MM.1S (cell line): ENCODE results near the gene DENND4A.

Experiments
- DNase-seq: peaks from one replicate; pipeline ENCODE4 v3.0.0-alpha.2; 2015
- H2AFZ ChIP-seq: fragments of 300-600 bp; sonication (generic); 2 replicates; pipeline ENCODE4 v1.6.0; 2016; ENCODE audit warnings: antibody characterized with exemption, low read length
- H3F3A ChIP-seq: fragments of 300-600 bp; sonication (generic); 2 replicates; pipeline ENCODE4 v1.6.1; 2016; ENCODE audit warnings: mild to moderate bottlenecking, antibody characterized with exemption, low read length, moderate library complexity, mixed read lengths; ENCODE audit not compliant: insufficient read depth
- H3K27ac ChIP-seq: fragments of 300-600 bp; sonication (generic); 2 replicates; pipeline ENCODE4 v1.5.1; 2016; ENCODE audit warnings: mild to moderate bottlenecking, low read length
- H3K27me3 ChIP-seq: fragments of 300-600 bp; sonication (generic); replicated peaks from 2 replicates; pipeline ENCODE4 v1.6.0; 2016; ENCODE audit warnings: low read length; ENCODE audit not compliant: insufficient read depth
- H3K36me3 ChIP-seq: fragments of 300-600 bp; sonication (generic); replicated peaks from 2 replicates; pipeline ENCODE4 v1.6.1; 2016; ENCODE audit warnings: mild to moderate bottlenecking, low read length, mixed read lengths; ENCODE audit not compliant: insufficient read depth
- H3K4me1 ChIP-seq: fragments of 300-600 bp; sonication (generic); 2 replicates; pipeline ENCODE4 v1.6.1; 2016; ENCODE audit warnings: low read length, mixed read lengths
- H3K4me2 ChIP-seq: fragments of 300-600 bp; sonication (generic); 2 replicates; pipeline ENCODE4 v1.6.0; 2016; ENCODE audit warnings: low read depth, low read length
- H3K4me3 ChIP-seq: fragments of 300-600 bp; sonication (generic); 2 replicates; pipeline ENCODE4 v1.5.1; 2016; ENCODE audit warnings: low read length, mixed read lengths
- H3K79me2 ChIP-seq: fragments of 300-600 bp; sonication (generic); 2 replicates; pipeline ENCODE4 v1.6.1; 2016; ENCODE audit warnings: mixed run types, low read length, mixed read lengths
- H3K9ac ChIP-seq: fragments of 300-600 bp; sonication (generic); 2 replicates; pipeline ENCODE4 v1.6.1; 2016; ENCODE audit warnings: low read length, mixed read lengths
- H3K9me2 ChIP-seq: fragments of 300-600 bp; sonication (generic); replicated peaks from 2 replicates; pipeline ENCODE4 v1.6.1; 2016; ENCODE audit warnings: mild to moderate bottlenecking, low read length, mixed read lengths; ENCODE audit not compliant: insufficient read depth
- H3K9me3 ChIP-seq: fragments of 300-600 bp; sonication (generic); replicated peaks from 2 replicates; pipeline ENCODE4 v1.6.1; 2016; ENCODE audit warnings: mild to moderate bottlenecking, low read length, mixed read lengths; ENCODE audit not compliant: insufficient read depth
- H4K20me1 ChIP-seq: fragments of 300-600 bp; sonication (generic); 2 replicates; pipeline ENCODE4 v1.6.1; 2016; ENCODE audit warnings: mild to moderate bottlenecking, low read length, moderate library complexity, mixed read lengths; ENCODE audit not compliant: insufficient read depth
- EZH2 ChIP-seq: fragments of 300-600 bp; sonication (generic); optimal IDR thresholded peaks from 2 replicates; pipeline ENCODE3; 2017; ENCODE audit warnings: low read depth, mild to moderate bottlenecking, antibody characterized with exemption, low read length, mixed read lengths
- EZH2phosphoT487 ChIP-seq: fragments of 300-600 bp; sonication (generic); IDR thresholded peaks from 2 replicates; pipeline ENCODE4 v1.6.1; 2018; ENCODE audit warnings: antibody characterized with exemption, low read length
- TF ChIP-seq, protein P1 (sequence below): fragments of 300-600 bp; sonication (generic); IDR thresholded peaks from 2 replicates; pipeline ENCODE4 v1.5.1; 2016; ENCODE audit warnings: antibody characterized with exemption, low read length, mixed read lengths

The DENND4A gene

DNA sequence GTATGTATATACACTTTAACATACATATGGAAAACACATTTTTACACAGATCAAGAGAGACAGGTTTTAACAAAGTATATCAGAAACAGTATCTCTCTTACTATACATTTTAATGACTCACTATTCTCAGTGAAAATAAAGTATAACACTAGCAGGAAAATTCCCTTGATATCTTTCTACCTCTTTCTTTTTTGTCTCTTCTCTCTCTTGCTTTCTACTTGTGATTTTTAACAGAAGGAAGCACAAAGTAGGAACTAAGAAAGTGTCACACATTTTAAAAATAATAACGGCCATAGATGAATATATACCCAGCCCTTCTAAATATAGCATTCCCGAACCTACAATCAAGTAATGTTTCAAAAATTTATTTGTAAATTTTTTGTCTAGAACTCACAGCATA is 4.8 kb downstream of the DENND4A start:
- Histone ChIP-seq H3K9me3 (no peaks in the 10 kb centered on the region), H3K4me2 (no peak overlapping the region), H3F3A (peaks cover 8% of the 10 kb centered on the region; the same call in 1 of the 2 replicates), H3K4me1 (no peaks in the 10 kb centered on the region), H3K4me3 (no peak overlapping the region), H3K9me2 (no peaks in the 10 kb centered on the region), H3K36me3 (no peaks in the 10 kb centered on the region), H3K9ac (no peak overlapping the region), H3K27ac (no peak overlapping the region), H3K79me2 (peaks cover 88% of the 10 kb centered on the region), H2AFZ (no peak overlapping the region), H4K20me1 (no peaks in the 10 kb centered on the region; the same call in 1 of the 2 replicates), H3K27me3 (no peaks in the 10 kb centered on the region)
- DNase-seq, result no peak
- TF ChIP-seq, protein P1, sequence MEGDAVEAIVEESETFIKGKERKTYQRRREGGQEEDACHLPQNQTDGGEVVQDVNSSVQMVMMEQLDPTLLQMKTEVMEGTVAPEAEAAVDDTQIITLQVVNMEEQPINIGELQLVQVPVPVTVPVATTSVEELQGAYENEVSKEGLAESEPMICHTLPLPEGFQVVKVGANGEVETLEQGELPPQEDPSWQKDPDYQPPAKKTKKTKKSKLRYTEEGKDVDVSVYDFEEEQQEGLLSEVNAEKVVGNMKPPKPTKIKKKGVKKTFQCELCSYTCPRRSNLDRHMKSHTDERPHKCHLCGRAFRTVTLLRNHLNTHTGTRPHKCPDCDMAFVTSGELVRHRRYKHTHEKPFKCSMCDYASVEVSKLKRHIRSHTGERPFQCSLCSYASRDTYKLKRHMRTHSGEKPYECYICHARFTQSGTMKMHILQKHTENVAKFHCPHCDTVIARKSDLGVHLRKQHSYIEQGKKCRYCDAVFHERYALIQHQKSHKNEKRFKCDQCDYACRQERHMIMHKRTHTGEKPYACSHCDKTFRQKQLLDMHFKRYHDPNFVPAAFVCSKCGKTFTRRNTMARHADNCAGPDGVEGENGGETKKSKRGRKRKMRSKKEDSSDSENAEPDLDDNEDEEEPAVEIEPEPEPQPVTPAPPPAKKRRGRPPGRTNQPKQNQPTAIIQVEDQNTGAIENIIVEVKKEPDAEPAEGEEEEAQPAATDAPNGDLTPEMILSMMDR, result no peak
- no peak for TF ChIP-seq EZH2phosphoT487

DNA sequence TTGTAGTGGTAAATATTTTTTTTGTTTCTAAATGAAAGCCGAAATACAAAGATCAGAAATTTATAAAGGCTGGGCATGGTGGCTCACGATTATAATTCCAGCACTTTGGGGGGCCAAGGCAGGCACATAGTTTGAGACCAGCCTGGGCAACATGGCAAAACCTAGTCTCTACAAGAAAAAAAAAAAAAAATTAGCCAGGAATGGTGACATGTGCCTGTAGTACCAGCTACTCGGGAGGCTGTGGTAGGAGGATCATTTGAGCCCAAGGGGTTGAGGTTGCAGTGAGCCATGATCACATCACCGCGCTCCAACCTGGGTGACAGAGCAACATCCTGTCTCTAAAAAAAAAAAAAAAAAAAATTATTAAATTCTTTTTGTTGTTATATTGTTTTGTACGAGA is 6.9 kb downstream of the DENND4A start:
- Histone ChIP-seq H3K4me2 (no peak overlapping the region), H3K27me3 (no peaks in the 10 kb centered on the region), H3K36me3 (no peaks in the 10 kb centered on the region), H3K27ac (no peak overlapping the region), H3K79me2 (peaks cover 93% of the 10 kb centered on the region), H3K4me3 (no peak overlapping the region), H3K9me2 (no peaks in the 10 kb centered on the region), H3K9me3 (no peaks in the 10 kb centered on the region), H4K20me1 (no peaks in the 10 kb centered on the region; the same call in 1 of the 2 replicates), H3K9ac (no peak overlapping the region), H3F3A (no peaks in the 10 kb centered on the region), H2AFZ (no peak overlapping the region), H3K4me1 (no peaks in the 10 kb centered on the region)
- TF ChIP-seq EZH2 (no peak), EZH2phosphoT487 (no peak)
- TF ChIP-seq, protein P1, result no peak
- no peak for DNase-seq

DNA sequence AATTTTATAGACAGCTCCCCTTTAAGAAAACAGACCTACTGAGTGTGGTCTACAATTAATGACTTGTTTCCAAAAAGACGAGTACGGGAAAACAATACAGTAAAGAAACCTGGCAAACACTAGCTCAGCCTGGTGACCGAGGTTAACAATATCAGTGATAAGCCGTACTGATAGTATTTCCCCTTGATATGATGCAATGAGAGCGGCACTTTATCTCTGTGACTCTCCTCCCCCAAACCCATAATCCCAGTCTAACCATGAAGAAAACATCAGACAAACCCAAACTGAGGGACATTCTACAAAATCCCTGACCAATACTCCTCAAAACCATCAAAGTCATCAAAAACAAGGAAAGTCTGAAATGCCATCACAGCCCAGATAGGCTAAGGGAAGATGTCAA is 8.2 kb downstream of the DENND4A start:
- H3K4me3 ChIP-seq, result no peak overlapping the region
- H3K36me3 ChIP-seq, result no peaks in the 10 kb centered on the region
- no peak for DNase-seq
- no peaks in the 10 kb centered on the region for H3K27me3 ChIP-seq
- H3K9ac ChIP-seq, result no peak overlapping the region
- H3K9me3 ChIP-seq, result no peaks in the 10 kb centered on the region
- H2AFZ ChIP-seq, result no peak overlapping the region
- H4K20me1 ChIP-seq, result no peaks in the 10 kb centered on the region; the same call in 1 of the 2 replicates
- no peak overlapping the region for H3K27ac ChIP-seq
- TF ChIP-seq, protein P1, result no peak
- no peak for TF ChIP-seq EZH2phosphoT487
- TF ChIP-seq EZH2, result no peak
- no peaks in the 10 kb centered on the region for H3K9me2 ChIP-seq
- H3K79me2 ChIP-seq, result peaks cover 93% of the 10 kb centered on the region
- H3K4me1 ChIP-seq, result no peaks in the 10 kb centered on the region
- no peak overlapping the region for H3K4me2 ChIP-seq
- no peaks in the 10 kb centered on the region for H3F3A ChIP-seq
